HG03196 (cell line): ENCODE results near the gene KRTAP2-2.
"Not testable (repeated sequence)": the region's sequence is repeated elsewhere in the genome, so short reads cannot be mapped to it uniquely, and the experiment has no call there.

Experiments
- ATAC-seq: cut with Tn5 transposase; IDR thresholded peaks from one replicate; pipeline ENCODE4 v1.9.1; 2021; ENCODE audit not compliant: unreplicated experiment

The KRTAP2-2 gene

DNA sequence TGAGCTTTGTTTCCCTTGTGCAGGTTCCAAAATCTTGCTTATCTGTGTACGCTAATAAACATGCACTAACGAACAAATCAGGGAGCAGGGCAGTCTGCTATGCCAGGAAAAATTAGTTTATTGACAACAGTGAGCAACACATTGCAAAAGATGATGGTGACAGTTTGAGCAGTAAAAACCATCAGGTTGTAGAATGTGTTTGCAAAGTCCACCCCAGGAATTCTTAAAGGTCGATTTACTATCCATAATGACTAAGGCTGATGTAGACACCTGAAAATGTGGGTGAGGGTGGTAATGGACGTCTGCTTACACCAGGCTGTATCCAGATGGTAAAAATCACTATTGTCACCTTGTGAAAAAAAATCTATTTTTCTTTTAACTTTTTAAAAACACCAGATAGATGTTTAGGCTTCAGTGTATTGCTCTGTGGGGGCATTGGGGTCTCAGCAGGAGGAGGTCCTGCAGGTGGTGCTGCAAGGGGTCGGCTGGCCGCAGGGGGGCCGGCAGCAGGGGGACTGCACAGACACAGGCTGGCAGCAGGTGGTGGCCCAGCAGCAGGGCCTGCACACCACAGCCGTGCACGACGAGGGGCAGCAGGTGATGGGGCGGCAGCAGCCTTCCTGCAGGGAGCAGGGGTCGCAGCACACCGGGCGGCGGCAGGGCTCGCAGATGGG lies 10.1 kb upstream of the KRTAP2-2 start:
- ATAC-seq = not testable (repeated sequence)

DNA sequence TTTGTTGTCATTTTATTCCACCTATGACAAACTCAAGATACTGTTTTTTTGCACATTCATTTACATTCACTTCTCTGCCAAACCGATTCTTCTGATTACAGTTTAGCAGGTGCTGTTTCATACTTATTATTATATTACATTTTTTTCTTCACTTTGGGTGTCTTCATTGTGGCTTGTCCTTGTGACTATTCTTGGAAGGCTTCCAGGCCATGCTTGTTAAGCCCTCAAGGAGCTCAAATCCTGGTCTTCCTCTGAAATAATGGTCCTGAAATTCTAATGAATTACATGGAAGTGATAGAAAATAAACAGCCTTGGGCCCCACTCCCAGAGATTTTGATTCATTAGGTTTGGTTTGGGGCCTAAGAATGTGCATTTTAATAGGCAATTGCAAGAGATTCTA lies 9.3 kb upstream of the KRTAP2-2 start:
- no peak for ATAC-seq

DNA sequence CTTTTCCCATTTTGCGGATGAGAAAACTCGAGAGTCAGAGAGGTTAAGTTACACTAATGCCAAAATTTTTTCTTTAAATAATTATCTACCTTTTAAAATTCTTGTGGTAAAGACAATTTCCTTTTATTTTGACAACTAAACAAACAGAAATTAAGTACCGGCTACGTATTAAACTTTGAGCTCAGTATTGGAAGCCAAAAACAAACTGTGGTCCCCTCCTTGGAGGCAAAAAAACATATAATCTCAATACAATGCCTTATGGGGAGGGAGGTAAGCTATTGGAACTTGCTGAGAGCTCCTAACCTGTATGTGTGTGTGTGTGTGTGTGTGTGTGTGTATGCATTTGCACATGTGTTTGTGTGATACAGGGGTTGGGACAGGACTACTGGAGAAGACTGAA lies 8.4 kb upstream of the KRTAP2-2 start:
- no peak for ATAC-seq

DNA sequence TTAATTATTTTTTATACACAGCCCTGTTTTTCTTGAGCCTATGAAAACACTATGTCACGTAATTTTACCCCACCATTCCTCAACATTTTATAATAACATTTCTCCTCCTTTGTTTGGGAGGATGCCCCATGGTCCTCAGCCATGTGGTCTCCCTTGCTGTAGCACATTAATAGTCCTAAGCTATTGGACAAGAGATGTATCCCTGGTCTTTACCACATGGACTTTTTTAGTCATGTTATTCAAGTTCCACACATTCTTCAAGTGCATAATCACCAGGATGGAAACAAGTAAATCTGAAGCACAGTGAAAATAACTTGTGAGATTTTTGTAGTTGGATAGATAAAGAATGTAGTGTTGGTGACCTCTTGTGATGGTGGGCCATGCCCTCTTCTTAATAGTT lies 6.9 kb upstream of the KRTAP2-2 start:
- ATAC-seq = no peak

DNA sequence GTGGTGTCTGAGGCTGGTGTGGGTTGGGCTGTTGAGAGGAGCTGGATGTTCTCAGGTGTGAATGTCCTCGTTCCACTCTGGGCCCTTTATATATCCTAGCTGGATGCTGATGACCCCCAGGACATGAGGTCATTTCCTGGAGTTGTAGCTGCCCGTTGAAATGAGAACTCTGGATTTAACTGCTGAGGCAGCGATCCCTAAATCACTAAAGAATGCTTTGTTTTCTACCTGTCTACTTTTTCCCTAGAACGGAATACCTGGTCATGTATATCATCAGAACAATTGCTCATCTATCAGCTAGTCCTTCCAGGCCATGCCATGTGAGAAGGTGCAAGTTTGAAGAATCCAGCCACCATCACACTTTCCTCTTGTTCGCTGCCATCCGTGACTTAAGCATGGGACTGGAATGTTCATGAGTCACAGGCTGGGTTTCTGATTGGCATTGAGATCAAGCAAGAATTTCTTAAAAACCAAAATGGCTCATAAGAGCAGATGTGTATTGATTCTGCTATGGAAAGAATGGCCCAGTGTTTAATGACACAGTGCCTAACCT lies 5.1 kb upstream of the KRTAP2-2 start, which contains the start of gene KRTAP2-3:
TSS of gene KRTAP2-3 (minus strand) at position 63 of the 553 bp plus-strand sequence. CDS start 64 bp downstream, outside the sequence.
- no peak for ATAC-seq

- ATAC-seq = not testable (repeated sequence)
These were observed 4.4 kb upstream of the KRTAP2-2 start for GRCh38 chr17:41059276-41060051.

DNA sequence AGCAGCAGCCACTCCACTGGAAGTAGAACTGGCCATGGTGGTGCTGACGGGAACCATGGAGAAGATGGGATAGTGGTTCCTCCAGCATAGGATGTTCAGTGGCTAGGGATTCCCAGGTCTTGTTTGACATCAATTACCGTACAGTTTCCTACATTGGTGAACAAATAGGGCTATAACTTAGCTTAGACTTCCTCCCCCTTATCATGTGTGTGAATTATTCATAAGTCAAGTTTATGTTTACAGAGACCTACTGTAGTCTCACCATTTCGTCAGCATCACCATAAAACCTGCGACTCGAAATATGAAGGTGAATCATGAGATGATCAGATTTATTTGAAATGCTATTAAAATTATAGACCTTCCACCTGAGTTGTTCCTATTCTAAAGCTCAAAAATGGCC lies 3.7 kb upstream of the KRTAP2-2 start:
- no peak for ATAC-seq

DNA sequence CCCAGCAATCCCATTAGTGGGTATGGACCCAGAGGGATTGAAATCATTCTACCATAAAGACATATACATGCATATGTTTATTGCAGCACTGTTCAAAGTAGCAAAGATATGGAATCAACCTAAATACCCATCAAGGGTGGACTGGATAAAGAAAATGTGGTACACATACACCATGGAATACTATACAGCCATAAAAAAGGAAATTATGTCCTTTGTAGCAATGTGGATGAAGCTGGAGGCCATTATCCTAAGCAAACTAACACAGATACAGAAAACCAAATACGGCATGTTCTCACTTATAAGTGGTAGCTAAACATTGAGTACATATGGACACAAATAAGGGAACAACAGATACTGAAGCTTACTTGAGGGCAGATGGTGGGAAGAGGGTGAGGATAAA lies 2.5 kb upstream of the KRTAP2-2 start:
- ATAC-seq = no peak

DNA sequence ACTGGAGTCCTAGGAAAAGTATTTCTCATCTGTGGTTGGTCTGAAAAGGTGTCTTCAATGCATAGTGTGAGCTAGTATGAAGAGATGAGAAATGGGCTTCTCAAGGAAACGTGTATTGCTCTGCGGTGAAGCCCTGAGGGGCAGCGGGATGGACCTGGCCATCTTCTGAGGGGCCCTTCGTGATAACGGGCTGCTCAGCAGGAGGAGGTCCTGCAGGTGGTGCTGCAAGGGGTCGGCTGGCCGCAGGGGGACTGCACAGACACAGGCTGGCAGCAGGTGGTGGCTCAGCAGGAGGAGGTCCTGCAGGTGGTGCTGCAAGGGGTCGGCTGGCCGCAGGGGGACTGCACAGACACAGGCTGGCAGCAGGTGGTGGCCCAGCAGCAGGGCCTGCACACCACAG lies 474 bp downstream of the KRTAP2-2 start:
- ATAC-seq = not testable (repeated sequence)

DNA sequence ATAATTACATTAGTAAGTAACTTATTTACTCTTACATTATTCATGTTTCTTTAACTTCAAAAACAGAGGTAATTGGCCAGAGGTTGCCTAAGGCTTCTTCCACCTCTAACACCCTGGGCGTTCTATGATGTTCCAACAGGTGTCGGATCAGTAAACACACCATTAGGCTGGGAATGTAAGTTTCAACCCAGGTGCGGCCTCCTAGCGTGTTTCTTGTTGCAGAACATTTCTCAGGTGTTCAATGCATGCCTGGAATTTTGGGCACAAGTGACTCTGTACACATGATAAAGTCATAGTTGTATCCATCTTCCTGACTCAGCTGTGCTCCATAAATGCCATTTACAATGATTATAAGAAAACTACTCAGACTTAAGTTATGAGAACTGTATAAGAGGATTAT lies 1.0 kb downstream of the KRTAP2-2 start:
- no peak for ATAC-seq

DNA sequence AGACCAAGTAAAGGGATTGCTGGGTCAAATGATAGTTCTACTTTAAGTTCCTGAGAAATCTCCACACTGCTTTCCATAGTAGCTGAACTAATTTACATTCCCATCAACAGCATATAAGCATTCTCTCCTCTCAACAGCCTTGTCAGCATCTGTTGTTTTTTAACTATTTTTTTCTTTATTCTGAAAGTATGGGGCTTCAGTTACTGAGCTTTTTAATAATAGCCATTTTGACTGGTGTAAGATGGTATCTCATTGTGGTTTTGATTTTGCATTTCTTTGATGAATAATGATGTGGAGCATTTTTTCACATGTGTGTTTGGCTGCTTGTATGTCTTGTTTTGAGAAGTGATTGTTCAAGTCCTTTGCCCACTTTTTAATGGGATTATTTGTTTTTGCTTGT lies 2.5 kb downstream of the KRTAP2-2 start:
- no peak for ATAC-seq

DNA sequence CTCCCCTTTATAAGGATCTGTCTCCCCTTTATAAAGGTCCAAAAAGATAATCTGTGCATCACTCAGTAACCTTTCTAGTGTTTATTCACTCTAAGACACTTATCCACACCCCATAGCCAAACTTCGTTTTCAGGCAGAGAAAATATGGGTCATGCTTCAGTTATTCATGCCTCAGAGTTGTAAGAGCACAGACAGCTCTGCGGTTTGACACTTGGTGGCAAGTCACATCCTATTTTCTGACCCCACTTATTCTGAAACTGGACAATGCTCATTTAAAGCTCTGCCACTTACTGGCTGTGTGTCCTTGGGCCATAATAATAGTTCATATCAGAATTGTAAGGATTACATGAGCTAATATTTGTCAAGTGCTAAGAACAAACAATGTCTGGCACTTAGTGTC lies 5.9 kb downstream of the KRTAP2-2 start:
- ATAC-seq = no peak

DNA sequence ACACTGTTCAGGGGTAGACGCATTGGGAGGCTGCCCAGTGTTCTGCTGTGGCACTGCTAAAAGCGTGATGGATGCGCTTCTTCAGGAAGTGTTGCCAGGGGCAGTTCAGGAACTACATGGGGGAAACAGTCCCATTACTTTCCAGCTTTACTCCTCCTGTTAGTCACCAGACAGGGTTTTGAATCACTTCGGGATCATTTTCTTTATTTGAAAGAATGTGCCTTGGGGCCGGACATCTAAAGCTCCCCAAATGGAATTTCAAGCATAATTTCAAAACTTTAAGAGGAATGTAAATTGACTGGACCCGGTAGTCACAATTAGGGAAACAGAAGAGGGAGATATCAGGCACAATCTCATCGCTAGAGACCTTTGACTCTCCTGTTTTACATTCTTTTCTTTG lies 6.6 kb downstream of the KRTAP2-2 start:
- no peak for ATAC-seq

- ATAC-seq = not testable (repeated sequence)
These were observed 8.1 kb downstream of the KRTAP2-2 start, which contains the start of gene KRTAP2-1 for GRCh38 chr17:41046735-41047465. KRTAP2-1 (minus strand) TSS chr17:41047316; CDS start chr17:41047267, 49 bp downstream.

DNA sequence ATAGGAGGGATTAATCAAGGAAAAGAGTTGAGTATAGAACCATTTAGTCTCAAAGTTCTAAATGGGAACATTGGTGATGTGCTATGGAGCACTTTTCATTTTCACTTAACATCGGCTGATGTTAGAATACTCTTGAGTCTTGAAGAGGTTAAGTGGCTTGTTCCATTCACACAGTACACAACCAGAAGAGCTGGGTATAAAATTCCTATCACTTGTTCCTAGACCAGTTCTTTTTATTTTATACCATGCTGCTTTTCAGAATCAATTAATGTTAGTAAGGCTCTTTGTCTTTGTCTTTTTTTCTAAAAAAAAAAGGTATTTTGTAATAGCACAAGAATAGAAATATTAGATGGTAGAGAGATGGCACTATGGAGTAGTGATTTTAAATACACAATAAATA lies 12.1 kb downstream of the KRTAP2-2 start:
- no peak for ATAC-seq

DNA sequence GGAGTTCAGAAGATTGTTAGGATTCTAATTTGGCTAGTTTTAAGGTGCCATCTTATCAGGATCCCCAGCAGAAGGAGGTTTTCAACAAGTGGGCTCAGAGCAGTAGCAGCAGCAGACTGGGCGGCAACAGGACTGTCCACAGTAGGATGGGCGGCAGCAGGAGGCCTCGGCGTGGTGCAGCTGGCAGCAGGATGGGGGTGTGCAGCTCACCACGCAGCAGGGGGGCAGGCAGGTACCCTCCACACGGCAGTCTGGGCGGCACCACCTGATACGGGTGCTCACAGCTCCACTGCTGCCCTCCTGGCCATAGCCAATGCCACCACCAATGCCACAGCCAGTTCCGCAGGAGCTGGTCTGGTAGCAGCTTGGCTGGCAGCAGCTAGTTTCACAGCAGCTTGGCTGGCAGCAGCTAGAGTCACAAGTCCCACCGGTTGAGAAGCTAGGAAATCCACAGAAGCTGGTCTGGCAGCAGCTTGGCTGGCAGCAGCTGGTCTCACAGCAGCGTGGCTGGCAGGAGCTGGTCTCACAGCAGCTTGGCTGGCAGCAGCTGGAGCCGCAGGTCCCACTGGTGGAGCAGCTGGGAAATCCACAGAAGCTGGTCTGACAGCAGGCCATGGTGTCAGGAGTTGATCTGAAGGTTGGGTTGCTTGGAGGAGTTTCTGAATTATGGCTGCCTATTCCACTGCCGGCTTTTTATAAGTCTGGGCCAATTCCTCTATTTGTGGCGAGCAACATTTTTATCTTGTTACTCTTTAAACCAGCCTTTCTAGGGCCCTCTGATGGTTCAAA lies 14.1 kb downstream of the KRTAP2-2 start, which contains the start of gene KRTAP1-1:
TSS of gene KRTAP1-1 (minus strand) at position 668 of the 789 bp plus-strand sequence. CDS start at position 615, 53 bp downstream.
- ATAC-seq = not testable (repeated sequence)

GRCh38 chr17:41037853-41038350 lies 17.1 kb downstream of the KRTAP2-2 start:
- ATAC-seq = no peak

- ATAC-seq = not testable (repeated sequence)
These were observed 20.6 kb downstream of the KRTAP2-2 start, which contains the start of gene KRTAP1-3 for GRCh38 chr17:41034346-41034935. KRTAP1-3 (minus strand) TSS chr17:41034874; CDS start chr17:41034821, 53 bp downstream.

DNA sequence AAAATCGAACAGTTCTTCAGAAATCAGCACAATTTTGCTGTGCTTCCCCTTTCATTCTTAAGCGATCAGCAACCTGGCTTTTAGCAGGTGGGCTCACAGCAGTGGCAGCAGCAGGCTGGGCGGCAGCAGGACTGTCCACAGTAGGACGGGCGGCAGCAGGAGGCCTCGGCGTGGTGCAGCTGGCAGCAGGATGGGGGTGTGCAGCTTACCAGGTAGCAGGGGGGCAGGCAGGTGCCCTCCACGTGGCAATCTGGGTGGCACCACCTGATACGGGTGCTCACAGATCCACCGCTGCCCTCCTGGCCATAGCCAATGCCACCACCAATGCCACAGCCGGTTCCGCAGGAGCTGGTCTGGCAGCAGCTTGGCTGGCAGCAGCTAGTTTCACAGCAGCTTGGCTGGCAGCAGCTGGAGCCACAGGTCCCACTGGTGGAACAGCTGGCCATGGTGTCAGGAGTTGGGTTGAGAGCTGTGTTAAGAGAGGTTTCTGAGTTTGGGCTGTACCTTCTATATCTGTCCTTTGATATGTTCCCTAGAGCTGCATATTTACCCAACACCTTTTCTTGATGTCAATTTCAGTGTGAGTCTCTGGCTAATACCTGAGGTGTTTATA lies 25.3 kb downstream of the KRTAP2-2 start, which contains the start of gene KRTAP1-4:
TSS of gene KRTAP1-4 (minus strand) at position 563 of the 613 bp plus-strand sequence. CDS start at position 446, 117 bp downstream.
- no peak for ATAC-seq
